HCT116 (cell line): ENCODE measurements around the gene DEPDC7. TPM values are rescaled to one million over a fixed set of nuclear protein-coding genes. Genes with fewer than 3 reads are reported as not detected.

Experiments
- ATAC-seq: fragments of 200-7000 bp; cut with Tn5 transposase; 2 replicates; pipeline ENCODE4 v1.9.1; 2020; ENCODE audit warnings: mild to moderate bottlenecking, moderate library complexity
- BruUV-seq: library from RNA; stranded (reverse); fragments of 400-500 nt; replicated peaks from 2 replicates; lab custom pipeline; 2021; lab: Mats Ljungman, UMichigan
- CTCF ChIA-PET: fragments of 300-600 bp; sonication (Branson Sonifier 250); formaldehyde crosslinking; loops from one replicate; lab custom pipeline; 2021; ENCODE audit warnings: antibody characterized with exemption; lab: Charles Lee
- POLR2A ChIA-PET: fragments of 300-600, 350-600 bp; sonication (Branson Sonifier 250); formaldehyde crosslinking; loops from one replicate; lab custom pipeline; 2021; ENCODE audit warnings: antibody characterized with exemption; lab: Charles Lee
- RAD21 ChIA-PET, 2 experiments: fragments of 300-600 bp; sonication (Branson Sonifier 250); formaldehyde crosslinking; loops; one replicate each; lab custom pipeline; 2023; ENCODE audit warnings: low total read pairs in 2 of 2; ENCODE audit not compliant: uncharacterized antibody in 2 of 2, unreplicated experiment in 2 of 2, low non-redundant PET in 1 of 2; lab: Charles Lee
- DNase-seq: peaks from one replicate; pipeline ENCODE4 v3.0.0-alpha.2; 2010; ENCODE audit warnings: low read depth, low spot score
- H2AFZ ChIP-seq: fragments of 200-600 bp; shearing (Covaris generic), sonication (generic); 2 replicates; pipeline ENCODE4 v1.6.1; 2017; ENCODE audit warnings: low read depth, mixed run types, mixed read lengths, antibody characterized with exemption, low read length; ENCODE audit not compliant: poor library complexity, severe bottlenecking
- H3K27ac ChIP-seq: 2 replicates; pipeline ENCODE4 v1.5.1; 2012; ENCODE audit warnings: low read depth, low read length
- H3K27me3 ChIP-seq: fragments of 200-600 bp; sonication (generic); 2 replicates; pipeline ENCODE4 v1.6.1; 2016; ENCODE audit warnings: mixed run types, low read length, mixed read lengths; ENCODE audit not compliant: insufficient read depth
- H3K36me3 ChIP-seq, 2 experiments: fragments of 200-500 bp in 1 of 2; fragments of 200-600 bp in 1 of 2; sonication (Bioruptor generic) in 1 of 2; sonication (generic) in 1 of 2; 2 replicates each; pipeline versions ENCODE4 v1.5.1 to v1.6.1; 2014 to 2016; ENCODE audit warnings: low read length in 2 of 2, inconsistent platforms in 1 of 2, mixed read lengths in 1 of 2, mixed run types in 1 of 2; ENCODE audit not compliant: insufficient read depth in 2 of 2, control insufficient read depth in 1 of 2
- H3K4me1 ChIP-seq, 2 experiments: fragments of 200-600 bp in 1 of 2; sonication (generic) in 1 of 2; 2 replicates each; pipeline versions ENCODE4 v1.5.1 to v1.6.1; 2012 to 2017; ENCODE audit warnings: low read length in 2 of 2, inconsistent platforms in 1 of 2, mild to moderate bottlenecking in 1 of 2, mixed read lengths in 1 of 2, mixed run types in 1 of 2, moderate library complexity in 1 of 2; ENCODE audit not compliant: insufficient read depth in 2 of 2, control insufficient read depth in 1 of 2
- H3K4me2 ChIP-seq: fragments of 200-600 bp; sonication (generic); 2 replicates; pipeline ENCODE4 v1.6.1; 2017; ENCODE audit warnings: mixed run types, low read length, mixed read lengths
- H3K4me3 ChIP-seq, 2 experiments: fragments of 200-600 bp in 1 of 2; sonication (generic) in 1 of 2; replicated peaks in 1 of 2; 2 replicates each; pipeline ENCODE4 v1.5.1; 2011 to 2016; ENCODE audit warnings: low read length in 2 of 2, control low read depth in 1 of 2, low read depth in 1 of 2, mild to moderate bottlenecking in 1 of 2, mixed read lengths in 1 of 2, mixed run types in 1 of 2
- H3K79me2 ChIP-seq: fragments of 200-600 bp; sonication (generic); 2 replicates; pipeline ENCODE4 v1.6.1; 2017; ENCODE audit warnings: mild to moderate bottlenecking, mixed run types, low read length, moderate library complexity, mixed read lengths; ENCODE audit not compliant: insufficient read depth
- H3K9ac ChIP-seq: fragments of 200-600 bp; sonication (generic); 2 replicates; pipeline ENCODE4 v1.6.1; 2016; ENCODE audit warnings: low read length, mixed read lengths
- H3K9me2 ChIP-seq: fragments of 200-600 bp; sonication (generic), shearing (Covaris generic); 2 replicates; pipeline ENCODE4 v1.6.1; 2017; ENCODE audit warnings: mixed run types, mild to moderate bottlenecking, moderate library complexity; ENCODE audit not compliant: insufficient read depth
- H3K9me3 ChIP-seq, 2 experiments: fragments of 200-500 bp in 1 of 2; fragments of 200-600 bp in 1 of 2; sonication (Bioruptor generic) in 1 of 2; sonication (generic) in 1 of 2; 2 replicates each; pipeline ENCODE4 v1.6.1; 2014 to 2017; ENCODE audit warnings: low read length in 2 of 2, mixed read lengths in 2 of 2, inconsistent platforms in 1 of 2, low read depth in 1 of 2, mild to moderate bottlenecking in 1 of 2, mixed run types in 1 of 2, moderate library complexity in 1 of 2; ENCODE audit not compliant: control insufficient read depth in 1 of 2, insufficient read depth in 1 of 2
- H4K20me1 ChIP-seq: fragments of 200-600 bp; sonication (generic), shearing (Covaris generic); 2 replicates; pipeline ENCODE4 v1.6.1; 2017; ENCODE audit warnings: mixed run types, mild to moderate bottlenecking, moderate library complexity; ENCODE audit not compliant: insufficient read depth
- CBX3 ChIP-seq: IDR thresholded peaks from 2 replicates; pipeline ENCODE4 v1.6.1; 2012; ENCODE audit warnings: low read depth
- CEBPB ChIP-seq: IDR thresholded peaks from 2 replicates; pipeline ENCODE4 v1.6.1; 2012; ENCODE audit warnings: low read depth
- CTCF ChIP-seq, 3 experiments: fragments of 200-600 bp in 1 of 3; sonication (generic) in 1 of 3; IDR thresholded peaks in 2 of 3; conservative IDR thresholded peaks in 1 of 3; 2 replicates each; pipeline ENCODE4 v1.5.1; 2012 to 2017; ENCODE audit warnings: low read depth in 2 of 3, low read length in 2 of 3, antibody characterized with exemption in 1 of 3, borderline replicate concordance in 1 of 3, control low read depth in 1 of 3, mild to moderate bottlenecking in 1 of 3, mixed read lengths in 1 of 3, mixed run types in 1 of 3, moderate library complexity in 1 of 3; ENCODE audit not compliant: insufficient read depth in 1 of 3
- EGR1 ChIP-seq: IDR thresholded peaks from 2 replicates; pipeline ENCODE4 v1.6.1; 2012; ENCODE audit warnings: low read depth
- ELF1 ChIP-seq: IDR thresholded peaks from 2 replicates; pipeline ENCODE4 v1.6.1; 2012; ENCODE audit warnings: low read depth, borderline replicate concordance
- EZH2 ChIP-seq: fragments of 200-600 bp; sonication (generic); IDR thresholded peaks from 2 replicates; pipeline ENCODE4 v1.6.1; 2017; ENCODE audit warnings: antibody characterized with exemption, mixed run types
- FOSL1 ChIP-seq: IDR thresholded peaks from 2 replicates; pipeline ENCODE4 v1.6.1; 2012; ENCODE audit warnings: low read depth
- JUND ChIP-seq: IDR thresholded peaks from 2 replicates; pipeline ENCODE4 v1.6.1; 2012
- POLR2A ChIP-seq: IDR thresholded peaks from 2 replicates; pipeline ENCODE4 v1.7.0; 2011; ENCODE audit warnings: borderline replicate concordance; ENCODE audit not compliant: insufficient read depth, insufficient read length; ENCODE audit errors: extremely low read depth
- POLR2AphosphoS5 ChIP-seq: IDR thresholded peaks from 2 replicates; pipeline ENCODE4 v1.6.1; 2011; ENCODE audit warnings: mild to moderate bottlenecking, low read depth, low read length, moderate library complexity
- RAD21 ChIP-seq: IDR thresholded peaks from 2 replicates; pipeline ENCODE4 v1.6.1; 2012; ENCODE audit warnings: low read depth, mild to moderate bottlenecking
- SP1 ChIP-seq: IDR thresholded peaks from 2 replicates; pipeline ENCODE4 v1.6.1; 2012; ENCODE audit warnings: low read depth
- SRF ChIP-seq: IDR thresholded peaks from 2 replicates; pipeline ENCODE4 v1.6.1; 2012; ENCODE audit warnings: low read depth
- TCF7L2 ChIP-seq: IDR thresholded peaks from 2 replicates; pipeline ENCODE4 v1.7.0; 2011; ENCODE audit warnings: borderline replicate concordance, inconsistent platforms; ENCODE audit not compliant: insufficient read depth, insufficient read length; ENCODE audit errors: extremely low read depth
- YY1 ChIP-seq: IDR thresholded peaks from 2 replicates; pipeline ENCODE4 v1.6.1; 2011; ENCODE audit warnings: low read length, low read depth, moderate library complexity, mild to moderate bottlenecking; ENCODE audit not compliant: insufficient replicate concordance; ENCODE audit errors: extremely low read depth
- ZFX ChIP-seq: fragments of 450-650 bp; IDR thresholded peaks from 2 replicates; pipeline ENCODE4 v1.6.1; 2017
- ZNF274 ChIP-seq: fragments of 200-500 bp; sonication (Bioruptor generic); IDR thresholded peaks from 2 replicates; pipeline ENCODE4 v1.6.1; 2014; ENCODE audit warnings: mild to moderate bottlenecking, low read depth, low read length, inconsistent platforms
- intact Hi-C: fragments of 100-400 bp; cut with micrococcal nuclease; formaldehyde crosslinking; loops from 2 replicates; pipeline ENCODE4 v1.10.0; 2022
- total RNA-seq: library from RNA; stranded (reverse); gene quantifications from one replicate; pipeline ENCODE4 v1.2.1, GENCODE V29; 2021; ENCODE audit not compliant: unreplicated experiment
- TF ChIP-seq, protein P1 (sequence below): IDR thresholded peaks from 2 replicates; pipeline ENCODE4 v1.6.1; 2012

DEPDC7 gene
- total RNA-seq, 1 experiment from 2014 or later: 7.3 TPM

DNA sequence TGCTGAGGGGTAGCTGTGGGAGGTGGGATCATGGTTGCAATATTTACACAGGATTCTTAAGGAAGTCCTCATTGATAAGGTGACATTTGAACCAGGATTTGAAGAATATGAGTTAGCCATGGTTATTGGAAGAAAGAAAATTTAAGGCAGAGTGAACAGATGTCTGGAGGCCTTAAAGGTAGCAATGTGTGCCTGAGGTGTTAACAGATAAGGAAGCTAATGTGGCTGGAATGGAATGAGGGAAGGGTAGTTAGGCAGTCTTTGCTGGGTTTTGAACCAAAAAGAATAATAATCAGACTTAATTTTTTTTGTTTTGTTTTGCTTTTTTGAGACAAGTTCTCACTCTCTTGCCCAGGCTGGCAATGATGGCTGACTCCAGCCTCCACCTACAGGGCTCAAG, 9.7 kb upstream of the DEPDC7 start:
- ATAC-seq: no peak
- CTCF ChIA-PET: no interaction called here
- no peak for TF ChIP-seq CTCF (IDR thresholded peaks at IDR 0.05 in 2 of 3, conservative IDR thresholded peaks at IDR 0.05 in 1 of 3; ENCODE audit: borderline replicate concordance in 1 of 3, insufficient read depth in 1 of 3, low read depth in 2 of 3, low read length in 2 of 3)
- TF ChIP-seq ZFX: no peak
- TF ChIP-seq SP1: no peak
- no peak for TF ChIP-seq ZNF274
- no peak for TF ChIP-seq RAD21
- TF ChIP-seq TCF7L2: no peak
- TF ChIP-seq EZH2: no peak
- no peak for TF ChIP-seq JUND
- TF ChIP-seq, protein P1, sequence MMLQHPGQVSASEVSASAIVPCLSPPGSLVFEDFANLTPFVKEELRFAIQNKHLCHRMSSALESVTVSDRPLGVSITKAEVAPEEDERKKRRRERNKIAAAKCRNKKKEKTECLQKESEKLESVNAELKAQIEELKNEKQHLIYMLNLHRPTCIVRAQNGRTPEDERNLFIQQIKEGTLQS: no peak
- no peak for TF ChIP-seq POLR2AphosphoS5
- no peak for TF ChIP-seq FOSL1
- TF ChIP-seq CEBPB: no peak
- TF ChIP-seq SRF: no peak
- no peak for TF ChIP-seq POLR2A
- no peak for TF ChIP-seq YY1
- TF ChIP-seq CBX3: no peak
- no peak for TF ChIP-seq EGR1
- no peak for TF ChIP-seq ELF1

More for the DNA sequence above, 9.7 kb upstream of the DEPDC7 start:
- DNase-seq: no peak
- H3K4me3 ChIP-seq: no peak overlapping the region
- H3K4me2 ChIP-seq: no peak overlapping the region
- no peaks in the 10 kb centered on the region for H4K20me1 ChIP-seq
- no peaks in the 10 kb centered on the region for H3K36me3 ChIP-seq
- H3K9ac ChIP-seq: no peak overlapping the region
- ChIA-PET RAD21 (no interaction called here), POLR2A (no interaction called here)
- no peak overlapping the region for H3K27ac ChIP-seq
- intact Hi-C loops: no loop called here
- no peaks in the 10 kb centered on the region for H3K27me3 ChIP-seq
- H2AFZ ChIP-seq: no peak overlapping the region
- H3K9me3 ChIP-seq: no peaks in the 10 kb centered on the region
- BruUV-seq: no TSS peak
- H3K79me2 ChIP-seq: no peaks in the 10 kb centered on the region
- no peaks in the 10 kb centered on the region for H3K9me2 ChIP-seq
- peaks cover 0 to 4% of the 10 kb centered on the region in 2 experiments; a peak in 1 of 4 replicates for H3K4me1 ChIP-seq
